RWPE2 (cell line): ENCODE measurements around the gene SLC7A7.
A peak's percentile ranks its signal among the peaks of the same experiment; 100 is the strongest.

Experiments used
- ATAC-seq: fragments of 200-7000 bp; cut with Tn5 transposase; 3 replicates; pipeline ENCODE4 v1.9.1; 2021; ENCODE audit warnings: low read depth
- DNase-seq: peaks from one replicate; pipeline ENCODE4 v3.0.0-alpha.2; 2020; ENCODE audit warnings: low spot score
- H3K27ac ChIP-seq: fragments of 450-650 bp; 2 replicates; pipeline ENCODE4 v1.5.1; 2017; ENCODE audit warnings: mild to moderate bottlenecking; ENCODE audit not compliant: poor library complexity, severe bottlenecking
- H3K27me3 ChIP-seq: fragments of 250-450 bp; sonication (Bioruptor Pico); 2 replicates; pipeline ENCODE4 v1.5.1; 2021; ENCODE audit warnings: mild to moderate bottlenecking, moderate library complexity; ENCODE audit not compliant: insufficient read depth, poor library complexity, severe bottlenecking
- H3K36me3 ChIP-seq: fragments of 250-450 bp; sonication (Bioruptor Pico); 2 replicates; pipeline ENCODE4 v1.5.1; 2020; ENCODE audit warnings: low read depth, mild to moderate bottlenecking, moderate library complexity
- H3K4me1 ChIP-seq: fragments of 250-450 bp; sonication (Bioruptor Pico); 2 replicates; pipeline ENCODE4 v1.5.1; 2021; ENCODE audit warnings: mild to moderate bottlenecking, moderate library complexity; ENCODE audit not compliant: insufficient read depth, poor library complexity, severe bottlenecking
- H3K4me3 ChIP-seq: fragments of 250-450 bp; sonication (Bioruptor Pico); 2 replicates; pipeline ENCODE4 v1.5.1; 2021; ENCODE audit warnings: mild to moderate bottlenecking, moderate library complexity; ENCODE audit not compliant: severe bottlenecking
- H3K9me3 ChIP-seq: fragments of 250-450 bp; sonication (Bioruptor Pico); 2 replicates; pipeline ENCODE4 v1.5.1; 2021; ENCODE audit warnings: mild to moderate bottlenecking, moderate library complexity; ENCODE audit not compliant: severe bottlenecking
- CTCF ChIP-seq: fragments of 450-650 bp; IDR thresholded peaks from one replicate; pipeline ENCODE4 v1.5.1; 2017; ENCODE audit warnings: mild to moderate bottlenecking, moderate library complexity; ENCODE audit not compliant: poor library complexity, severe bottlenecking

Gene SLC7A7

GRCh38 chr14:22843123-22843925 lies 28.1 kb upstream of the SLC7A7 start:
- Histone ChIP-seq H3K9me3 (no peaks in the 10 kb centered on the region), H3K27ac (peak overlapping the region; percentile 98), H3K27me3 (no peaks in the 10 kb centered on the region), H3K36me3 (peaks cover 82% of the 10 kb centered on the region), H3K4me1 (peaks cover 35% of the 10 kb centered on the region), H3K4me3 (no peak overlapping the region)
- peak; percentile 41 for DNase-seq
- ATAC-seq: no peak
- no peak for TF ChIP-seq CTCF

GRCh38 chr14:22842211-22843122 lies 27.2 kb upstream of the SLC7A7 start:
- no peak for ATAC-seq
- DNase-seq: peak; percentile 55
- H3K4me3 ChIP-seq: no peak overlapping the region
- peaks cover 90% of the 10 kb centered on the region for H3K36me3 ChIP-seq
- peaks cover 28% of the 10 kb centered on the region for H3K4me1 ChIP-seq
- H3K9me3 ChIP-seq: no peaks in the 10 kb centered on the region
- H3K27me3 ChIP-seq: no peaks in the 10 kb centered on the region
- TF ChIP-seq CTCF: no peak
- peak overlapping the region; percentile 98 for H3K27ac ChIP-seq

GRCh38 chr14:22841769-22842168 lies 26.5 kb upstream of the SLC7A7 start:
- Histone ChIP-seq H3K27me3 (no peaks in the 10 kb centered on the region), H3K27ac (peak overlapping the region; percentile 98), H3K4me1 (peaks cover 24% of the 10 kb centered on the region), H3K4me3 (no peak overlapping the region), H3K36me3 (peaks cover 92% of the 10 kb centered on the region), H3K9me3 (no peaks in the 10 kb centered on the region)
- DNase-seq (no peak), ATAC-seq (no peak)
- TF ChIP-seq CTCF: no peak

GRCh38 chr14:22841311-22841710 lies 26.1 kb upstream of the SLC7A7 start:
- H3K4me1 ChIP-seq: peaks cover 20% of the 10 kb centered on the region
- H3K27me3 ChIP-seq: no peaks in the 10 kb centered on the region
- H3K27ac ChIP-seq: peak overlapping the region; percentile 98
- DNase-seq (no peak), ATAC-seq (no peak)
- no peaks in the 10 kb centered on the region for H3K9me3 ChIP-seq
- no peak overlapping the region for H3K4me3 ChIP-seq
- peaks cover 88% of the 10 kb centered on the region for H3K36me3 ChIP-seq
- no peak for TF ChIP-seq CTCF
